EH (cell line): Measurements from ENCODE around the gene OR51E1.

Source experiments
- DNase-seq: peaks from one replicate; pipeline ENCODE4 v3.0.0-alpha.2; 2015; ENCODE audit warnings: low read depth

The OR51E1 gene

DNA sequence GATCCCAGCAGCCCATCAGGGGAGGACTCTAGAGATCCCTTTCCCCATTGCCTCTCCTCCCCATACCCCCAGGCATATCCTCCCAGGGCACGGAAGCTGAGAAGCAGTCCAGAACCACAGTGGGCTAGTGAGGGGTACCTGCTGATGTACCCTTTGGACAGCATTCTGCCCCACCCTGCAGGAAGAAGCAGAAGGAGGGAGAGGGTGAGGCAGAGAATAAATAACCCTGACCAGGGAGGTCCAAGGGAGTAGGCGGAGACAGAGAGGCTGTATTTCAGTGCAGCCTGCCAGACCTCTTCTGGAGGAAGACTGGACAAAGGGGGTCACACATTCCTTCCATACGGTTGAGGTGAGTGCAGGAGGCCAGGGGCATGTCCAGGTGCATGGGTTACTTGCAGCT, at the start of gene OR51E1:
TSS of gene OR51E1 (plus strand) at position 301 of the 400 bp plus-strand sequence. CDS start 8,545 bp downstream, outside the sequence.
- DNase-seq, result no peak

DNA sequence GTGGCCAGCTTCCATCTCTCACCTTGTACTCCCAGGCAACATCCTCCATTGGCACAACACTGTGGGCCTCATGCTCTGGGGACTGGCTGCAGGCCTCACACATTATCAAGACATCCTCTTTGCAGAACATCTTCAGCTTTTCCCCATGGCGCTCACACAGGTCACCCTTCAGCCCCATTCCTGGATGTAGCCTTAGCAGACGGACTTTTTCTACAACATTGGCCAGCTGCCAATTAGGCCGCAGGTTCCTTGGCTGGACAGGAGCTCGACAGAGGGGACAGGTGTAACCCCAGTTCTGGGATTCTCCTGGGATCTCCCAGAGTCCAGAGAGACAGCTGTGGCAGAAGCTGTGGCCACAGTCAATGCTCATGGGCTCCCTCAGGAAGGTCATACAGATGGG, 38.7 kb upstream of the OR51E1 start:
- DNase-seq, result no peak

DNA sequence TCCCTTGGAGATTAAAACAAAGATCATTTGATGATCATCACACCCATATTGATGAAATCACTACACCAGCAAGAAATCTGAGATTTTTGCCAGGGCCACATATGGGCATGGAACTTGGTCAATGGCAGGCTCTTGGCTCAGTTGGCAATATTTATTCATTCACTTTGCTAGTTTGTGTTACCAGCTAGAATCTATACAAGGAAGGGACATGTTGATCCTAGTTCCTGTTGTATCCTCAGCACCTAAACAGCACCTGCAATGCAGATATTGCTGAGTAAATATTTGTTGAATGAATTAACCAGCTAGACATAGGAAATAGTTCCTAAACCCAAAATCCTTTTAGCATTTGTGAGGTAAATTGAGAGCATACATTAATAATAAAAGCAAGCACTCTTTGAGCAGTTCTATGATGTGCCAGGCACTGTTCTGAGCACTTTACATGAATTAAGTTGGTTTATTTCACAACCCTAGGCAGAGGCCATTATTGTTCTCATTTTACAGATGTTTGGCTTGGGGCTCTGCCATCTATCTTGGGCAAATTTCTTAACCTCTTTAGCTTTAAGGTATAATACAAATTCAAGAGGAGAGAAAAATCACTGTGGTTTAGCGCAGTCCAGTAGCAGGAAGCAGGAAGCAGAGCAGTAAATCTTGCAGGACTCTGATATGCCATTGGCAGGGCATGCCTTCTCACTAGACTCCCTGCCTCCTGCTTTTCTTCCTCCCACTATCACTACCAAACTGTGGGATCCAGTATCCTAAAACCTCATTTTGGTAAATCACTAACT, 37.4 kb upstream of the OR51E1 start:
- DNase-seq, result peak; percentile 36

- DNase-seq, result peak; percentile 7
Observed at GRCh38 chr11:4607096-4607495, 36.7 kb upstream of the OR51E1 start.

DNA sequence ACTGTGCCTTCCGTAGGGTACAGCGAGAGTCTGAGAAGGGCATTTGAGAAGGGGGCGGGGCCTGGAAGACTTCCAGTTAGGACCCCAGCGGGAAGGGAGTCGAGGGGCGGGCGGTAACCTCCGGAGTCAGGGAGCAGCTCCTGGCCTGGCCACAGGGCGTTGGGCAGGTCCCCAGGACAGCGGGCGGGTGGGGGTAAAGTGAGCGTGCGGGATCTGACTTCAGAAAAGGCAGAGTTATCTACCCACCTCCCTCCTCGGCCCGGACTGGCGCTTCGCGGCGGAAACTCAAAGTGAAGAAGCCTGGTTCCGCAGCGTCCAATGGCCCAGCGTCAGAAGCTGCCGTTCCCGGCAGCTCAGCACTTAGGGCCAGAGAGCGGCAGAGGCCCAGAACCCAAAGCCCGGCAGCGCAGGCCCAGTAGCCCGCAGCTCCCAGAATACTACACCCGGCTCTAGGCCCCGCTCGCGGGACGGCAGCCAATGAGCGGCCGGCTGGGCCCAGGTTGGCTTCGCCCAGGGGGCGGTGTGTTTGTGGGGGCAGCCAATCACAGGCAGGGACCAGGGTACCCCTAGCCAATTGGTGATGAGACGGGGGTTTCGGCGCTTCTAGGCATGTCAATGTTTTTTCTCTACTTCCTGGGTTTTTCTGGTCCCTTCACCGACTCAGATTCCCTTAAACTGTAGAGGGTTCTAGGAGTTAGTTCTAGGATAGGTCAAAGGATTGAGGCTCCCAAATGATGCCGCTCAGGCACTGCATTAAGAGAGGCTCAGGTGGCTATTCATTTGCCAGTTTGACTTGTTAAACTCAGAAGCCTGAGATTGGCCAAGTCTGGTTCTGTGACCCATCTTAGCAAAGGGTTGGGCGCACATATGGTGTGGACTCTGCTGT, 35.8 kb upstream of the OR51E1 start, which contains the start of gene TRIM68:
TSS of gene TRIM68 (minus strand) at position 451 of the 886 bp plus-strand sequence. CDS start 2,727 bp downstream, outside the sequence.
- peak; percentile 97 for DNase-seq

GRCh38 chr11:4610258-4610935, 33.4 kb upstream of the OR51E1 start:
- DNase-seq, result peak; percentile 53

DNA sequence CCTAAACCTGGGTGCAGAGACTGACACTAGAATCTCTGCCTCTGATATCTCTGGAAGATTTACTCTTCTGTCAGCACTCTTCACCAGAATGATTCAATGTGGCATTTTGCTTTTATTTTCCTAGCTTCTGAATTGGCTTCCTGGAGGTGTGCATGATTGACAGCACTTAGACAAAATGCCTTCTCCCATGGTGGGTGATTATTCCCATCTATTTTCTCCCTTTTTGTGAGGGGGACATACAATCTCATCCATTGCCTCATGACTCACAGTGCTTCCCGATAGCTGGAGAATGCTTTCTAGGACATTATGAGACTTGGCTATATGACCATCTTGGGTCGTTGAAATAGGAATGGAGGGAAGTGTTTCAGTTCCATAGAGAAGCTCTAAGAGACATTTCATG, 31.8 kb upstream of the OR51E1 start:
- DNase-seq, result no peak

- DNase-seq, result no peak
Observed at GRCh38 chr11:4615856-4616444, 27.8 kb upstream of the OR51E1 start.

DNA sequence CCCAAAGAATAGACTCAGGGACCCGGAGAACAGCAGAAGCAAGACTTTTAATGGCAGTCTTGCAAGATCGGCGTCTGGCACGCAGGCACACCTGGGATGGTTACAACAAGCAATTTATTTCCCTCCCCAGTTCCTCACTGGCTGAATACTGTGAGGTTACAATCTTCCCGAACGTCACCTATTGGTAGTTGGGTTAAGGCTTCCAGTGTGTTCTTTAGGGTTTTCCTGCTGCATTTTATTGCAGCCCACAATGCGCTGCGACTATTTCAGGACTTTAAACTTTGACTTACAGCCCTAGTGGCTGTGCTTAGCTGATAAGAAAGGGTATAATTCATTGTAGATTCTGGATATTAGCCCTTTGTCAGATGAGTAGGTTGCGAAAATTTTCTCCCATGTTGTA, 24.3 kb upstream of the OR51E1 start:
- DNase-seq, result no peak

DNA sequence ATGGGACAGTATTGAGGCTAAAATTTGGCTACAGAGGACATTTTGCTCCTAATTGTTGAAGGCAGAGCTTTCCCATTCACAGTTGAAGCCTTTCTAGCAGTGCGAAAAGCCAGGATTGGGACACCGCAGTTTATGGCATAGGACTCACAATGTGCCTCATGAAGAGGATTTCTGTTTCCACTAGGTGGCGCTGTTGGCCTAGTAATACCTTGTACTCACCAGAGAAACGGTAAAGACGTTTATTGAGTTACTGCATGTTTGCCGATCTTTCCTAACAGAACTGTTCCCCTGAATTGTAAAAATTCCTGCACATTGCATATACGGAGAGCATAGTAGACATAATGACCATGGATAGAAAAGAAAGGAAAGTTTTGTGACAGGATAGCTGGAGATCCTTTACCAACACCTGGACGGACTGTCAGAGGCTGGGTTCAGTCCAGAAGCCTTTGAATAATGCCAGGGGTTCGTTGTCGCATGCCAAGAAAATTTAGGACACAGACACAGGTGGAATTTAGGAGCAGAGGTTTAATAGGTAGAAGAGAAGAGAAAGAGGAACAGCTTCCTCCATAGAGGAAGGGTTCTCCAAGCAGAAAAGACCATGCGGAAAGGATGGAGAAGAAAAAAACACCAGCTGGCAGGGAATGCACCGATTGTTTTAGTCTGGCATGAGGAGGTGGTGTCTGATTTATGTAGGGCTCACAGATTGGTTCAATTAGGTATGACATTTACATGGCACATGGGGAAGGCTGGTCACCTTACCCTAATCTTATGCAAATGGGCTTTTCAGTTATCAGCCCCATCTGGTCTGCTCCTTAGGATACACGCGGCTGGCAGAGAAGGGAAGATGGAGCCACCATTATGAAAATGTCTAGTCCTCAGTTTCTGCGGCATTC, 17.3 kb upstream of the OR51E1 start:
- peak; percentile 66 for DNase-seq

DNA sequence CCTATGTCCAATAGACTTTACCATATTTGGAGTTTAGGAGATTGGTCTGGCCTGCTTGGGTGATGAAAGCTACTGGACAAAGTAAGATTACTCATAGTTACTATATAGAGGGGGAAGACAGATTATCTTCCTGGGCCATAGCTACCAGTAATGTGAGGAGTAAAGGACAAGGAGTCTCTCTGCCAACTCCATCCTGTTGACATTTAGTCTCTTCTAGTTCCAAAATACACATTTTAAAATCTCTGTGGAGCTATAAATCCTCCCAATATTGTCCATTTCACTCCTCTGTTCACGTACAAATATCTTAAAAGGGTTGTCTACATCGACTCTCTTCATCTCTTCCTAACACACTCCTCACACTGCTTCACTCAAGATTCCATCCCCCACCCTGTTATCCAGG, 7.6 kb upstream of the OR51E1 start:
- no peak for DNase-seq

GRCh38 chr11:4636962-4637661, 6.7 kb upstream of the OR51E1 start, which contains the start of gene OR51D1:
Gene OR51D1 (plus strand): TSS chr11:4637477. CDS start chr11:4639791, 2,314 bp downstream.
- peak; percentile 68 for DNase-seq

DNA sequence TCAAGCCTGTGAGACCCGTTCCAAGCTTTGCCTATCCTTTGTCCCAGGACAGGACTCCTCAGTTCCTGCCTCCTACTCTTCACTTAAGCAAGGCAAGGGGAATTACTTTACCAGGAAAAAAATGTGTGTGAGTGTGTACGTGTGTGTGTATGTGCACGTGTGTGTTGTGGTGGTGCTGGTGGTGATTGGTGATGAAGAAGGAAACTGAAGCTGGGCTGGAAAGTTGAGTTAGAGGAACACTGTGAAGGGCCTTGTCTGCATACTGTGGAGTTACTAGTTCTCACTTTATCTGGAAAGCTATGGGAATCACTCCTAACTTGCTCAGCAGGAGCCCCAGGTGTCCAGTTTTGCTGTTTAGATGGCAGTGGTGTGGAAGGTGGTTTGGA, 6.1 kb upstream of the OR51E1 start:
- DNase-seq, result no peak

DNA sequence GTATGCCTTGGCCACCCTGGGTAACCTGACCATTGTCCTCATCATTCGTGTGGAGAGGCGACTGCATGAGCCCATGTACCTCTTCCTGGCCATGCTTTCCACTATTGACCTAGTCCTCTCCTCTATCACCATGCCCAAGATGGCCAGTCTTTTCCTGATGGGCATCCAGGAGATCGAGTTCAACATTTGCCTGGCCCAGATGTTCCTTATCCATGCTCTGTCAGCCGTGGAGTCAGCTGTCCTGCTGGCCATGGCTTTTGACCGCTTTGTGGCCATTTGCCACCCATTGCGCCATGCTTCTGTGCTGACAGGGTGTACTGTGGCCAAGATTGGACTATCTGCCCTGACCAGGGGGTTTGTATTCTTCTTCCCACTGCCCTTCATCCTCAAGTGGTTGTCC, 3.9 kb upstream of the OR51E1 start:
- DNase-seq, result no peak

GRCh38 chr11:4641501-4641900, 2.3 kb upstream of the OR51E1 start:
- no peak for DNase-seq

- DNase-seq, result no peak
Observed at GRCh38 chr11:4642043-4642442, 1.7 kb upstream of the OR51E1 start.

DNA sequence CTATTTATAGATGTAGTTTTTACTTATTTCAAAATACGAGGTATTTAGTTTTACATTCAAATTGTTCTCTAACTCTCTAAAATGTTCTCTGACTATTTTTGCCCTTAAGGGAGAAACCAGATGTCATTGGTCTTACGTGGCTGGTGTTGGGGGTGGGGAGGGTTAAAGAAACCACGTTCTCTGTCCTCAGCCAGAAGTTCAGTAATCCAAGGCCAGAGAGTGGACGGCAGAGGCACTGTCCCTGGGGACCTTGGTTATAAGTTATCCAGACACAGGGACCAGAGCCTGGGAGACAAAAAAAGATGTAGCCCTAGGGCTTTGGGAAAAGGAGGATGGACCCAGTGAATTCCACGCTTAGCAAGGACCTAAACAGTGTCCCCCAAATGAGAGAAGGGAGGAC, 706 bp upstream of the OR51E1 start:
- DNase-seq, result peak; percentile 37

DNA sequence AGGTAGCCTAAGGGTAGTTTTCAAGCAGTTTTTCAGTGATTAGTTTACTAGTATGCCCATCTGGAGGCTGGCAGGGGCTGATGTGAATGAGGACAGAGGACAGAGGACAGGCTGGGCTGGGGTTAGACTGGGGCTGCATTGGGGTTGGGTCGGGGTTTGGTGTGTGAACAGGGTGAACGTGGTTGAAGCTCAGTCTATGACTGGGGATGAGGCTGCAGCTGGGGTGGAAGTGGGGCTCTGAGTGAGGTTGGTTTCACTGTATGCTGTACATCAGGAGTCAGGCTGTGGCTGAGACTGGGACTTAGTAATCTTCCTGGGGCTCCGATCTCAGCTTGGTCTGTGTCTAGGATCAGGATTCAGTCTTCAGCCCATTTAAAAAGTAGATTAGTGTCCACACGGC, 451 bp downstream of the OR51E1 start:
- DNase-seq, result no peak

- DNase-seq, result no peak
Observed at GRCh38 chr11:4645974-4646373, 2.2 kb downstream of the OR51E1 start.

- no peak for DNase-seq
Observed at GRCh38 chr11:4647766-4648165, 4.0 kb downstream of the OR51E1 start.
